ENCODE data around the gene PKNOX1.

Gene PKNOX1

GRCh38 chr21:42989816-42990650, 15.7 kb downstream of the PKNOX1 start:
- Histone ChIP-seq H3K4me3 (ENCODE audit: low read length, poor library complexity, severe bottlenecking) (no peak overlapping the region), H3K27me3 (ENCODE audit: insufficient read depth, low read length, poor library complexity, severe bottlenecking) (no peaks in the 10 kb centered on the region), H3K9me2 (replicated peaks; ENCODE audit: low read depth, low read length) (no peaks in the 10 kb centered on the region), H3K9ac (ENCODE audit: low read depth, low read length, poor library complexity, severe bottlenecking) (peak overlapping the region; percentile 53), H3K36me3 (ENCODE audit: insufficient read depth, low read length) (no peaks in the 10 kb centered on the region; the same call in 1 of the 2 replicates), H3K4me1 (ENCODE audit: insufficient read depth, low read length, poor library complexity, severe bottlenecking) (peaks cover 34% of the 10 kb centered on the region), H4K20me1 (ENCODE audit: insufficient read depth, low read length, poor library complexity, severe bottlenecking) (no peaks in the 10 kb centered on the region), H3F3A (ENCODE audit: low read depth) (no peaks in the 10 kb centered on the region), H3K9me3 (ENCODE audit: insufficient read depth, low read depth, low read length) (no peaks in the 10 kb centered on the region), H3K79me2 (ENCODE audit: insufficient read depth, low read length) (peaks cover 43% of the 10 kb centered on the region), H2AFZ (ENCODE audit: low read length) (no peak overlapping the region), H3K4me2 (ENCODE audit: low read depth, low read length, poor library complexity, severe bottlenecking) (peak overlapping the region; percentile 58)
- TF ChIP-seq CTCF (conservative IDR thresholded peaks at IDR 0.05; ENCODE audit: low read length) = no peak
- TF ChIP-seq EZH2phosphoT487 (IDR thresholded peaks at IDR 0.05; ENCODE audit: borderline replicate concordance) = no peak

- Histone ChIP-seq H4K20me1 (ENCODE audit: insufficient read depth, low read length, poor library complexity, severe bottlenecking) (no peaks in the 10 kb centered on the region), H2AFZ (ENCODE audit: low read length) (no peak overlapping the region), H3K4me1 (ENCODE audit: insufficient read depth, low read length, poor library complexity, severe bottlenecking) (peaks cover 25% of the 10 kb centered on the region), H3K9ac (ENCODE audit: low read depth, low read length, poor library complexity, severe bottlenecking) (no peak overlapping the region), H3K9me2 (replicated peaks; ENCODE audit: low read depth, low read length) (no peaks in the 10 kb centered on the region), H3K36me3 (ENCODE audit: insufficient read depth, low read length) (no peaks in the 10 kb centered on the region; the same call in 1 of the 2 replicates), H3K79me2 (ENCODE audit: insufficient read depth, low read length) (peaks cover 25% of the 10 kb centered on the region), H3K4me2 (ENCODE audit: low read depth, low read length, poor library complexity, severe bottlenecking) (no peak overlapping the region), H3F3A (ENCODE audit: low read depth) (no peaks in the 10 kb centered on the region), H3K9me3 (ENCODE audit: insufficient read depth, low read depth, low read length) (no peaks in the 10 kb centered on the region), H3K4me3 (ENCODE audit: low read length, poor library complexity, severe bottlenecking) (no peak overlapping the region), H3K27me3 (ENCODE audit: insufficient read depth, low read length, poor library complexity, severe bottlenecking) (no peaks in the 10 kb centered on the region)
- TF ChIP-seq EZH2phosphoT487 (IDR thresholded peaks at IDR 0.05; ENCODE audit: borderline replicate concordance) = no peak
- TF ChIP-seq CTCF (conservative IDR thresholded peaks at IDR 0.05; ENCODE audit: low read length) = no peak
These were observed 17.8 kb downstream of the PKNOX1 start for GRCh38 chr21:42991992-42992740.

GRCh38 chr21:42993051-42993712, 18.8 kb downstream of the PKNOX1 start:
- no peaks in the 10 kb centered on the region for H4K20me1 ChIP-seq (ENCODE audit: insufficient read depth, low read length, poor library complexity, severe bottlenecking)
- H3K27me3 ChIP-seq (ENCODE audit: insufficient read depth, low read length, poor library complexity, severe bottlenecking) = no peaks in the 10 kb centered on the region
- H3K9ac ChIP-seq (ENCODE audit: low read depth, low read length, poor library complexity, severe bottlenecking) = no peak overlapping the region
- no peaks in the 10 kb centered on the region for H3K9me2 ChIP-seq (replicated peaks; ENCODE audit: low read depth, low read length)
- peaks cover 25% of the 10 kb centered on the region for H3K4me1 ChIP-seq (ENCODE audit: insufficient read depth, low read length, poor library complexity, severe bottlenecking)
- H3K4me3 ChIP-seq (ENCODE audit: low read length, poor library complexity, severe bottlenecking) = no peak overlapping the region
- no peaks in the 10 kb centered on the region; the same call in 1 of the 2 replicates for H3K36me3 ChIP-seq (ENCODE audit: insufficient read depth, low read length)
- peaks cover 24% of the 10 kb centered on the region for H3K79me2 ChIP-seq (ENCODE audit: insufficient read depth, low read length)
- H2AFZ ChIP-seq (ENCODE audit: low read length) = no peak overlapping the region
- peaks cover 3% of the 10 kb centered on the region; the same call in 1 of the 2 replicates for H3K9me3 ChIP-seq (ENCODE audit: insufficient read depth, low read depth, low read length)
- H3F3A ChIP-seq (ENCODE audit: low read depth) = no peaks in the 10 kb centered on the region
- no peak overlapping the region for H3K4me2 ChIP-seq (ENCODE audit: low read depth, low read length, poor library complexity, severe bottlenecking)
- TF ChIP-seq CTCF (conservative IDR thresholded peaks at IDR 0.05; ENCODE audit: low read length) (no peak), EZH2phosphoT487 (IDR thresholded peaks at IDR 0.05; ENCODE audit: borderline replicate concordance) (no peak)
